Uterus (tissue), 4 donors: Measurements from ENCODE around the gene PPIP5K2. TPM values are rescaled to one million over a fixed set of nuclear protein-coding genes. Genes with fewer than 3 reads are reported as not detected.

Experiments used
- DNase-seq, 2 donors: peaks; one replicate each; pipeline ENCODE4 v3.0.0-alpha.2; 2019 to 2020
- H3K27ac ChIP-seq, 2 donors: fragments of 200-600 bp; sonication (generic); 1 replicate in 1 of 2; 2 replicates in 1 of 2; pipeline ENCODE4 v1.5.1; 2016 to 2018
- H3K27me3 ChIP-seq, 2 donors: fragments of 200-600 bp; sonication (generic); one replicate each; pipeline ENCODE4 v1.5.1; 2018 to 2019; ENCODE audit warnings: control low read depth in 1 of 2
- H3K36me3 ChIP-seq, 2 donors: fragments of 200-600 bp; sonication (generic); one replicate each; pipeline ENCODE4 v1.5.1; 2019; ENCODE audit warnings: control low read depth in 1 of 2
- H3K4me1 ChIP-seq, 2 donors: fragments of 200-600 bp; sonication (generic); one replicate each; pipeline ENCODE4 v1.5.1; 2018 to 2019; ENCODE audit warnings: control low read depth in 1 of 2
- H3K4me3 ChIP-seq, 2 donors: fragments of 200-600 bp; sonication (generic); 1 replicate in 1 of 2; 2 replicates in 1 of 2; pipeline ENCODE4 v1.5.1; 2018 to 2019; ENCODE audit warnings: mild to moderate bottlenecking in 1 of 2
- H3K9me3 ChIP-seq, 2 donors: fragments of 200-600 bp; sonication (generic); one replicate each; pipeline ENCODE4 v1.5.1; 2019; ENCODE audit warnings: control low read depth in 1 of 2
- CTCF ChIP-seq, 4 experiments: fragments of 200-600 bp in 2 of 4; fragments of 450-650 bp in 2 of 4; sonication (generic) in 2 of 4; IDR thresholded peaks; one replicate each; pipeline ENCODE4 v1.5.1; 2016 to 2019; ENCODE audit warnings: antibody characterized with exemption in 4 of 4, mild to moderate bottlenecking in 2 of 4, moderate library complexity in 1 of 4
- POLR2A ChIP-seq, 2 donors: fragments of 450-650 bp; IDR thresholded peaks; one replicate each; pipeline ENCODE4 v1.6.1; 2016; ENCODE audit warnings: antibody characterized with exemption in 2 of 2, mild to moderate bottlenecking in 1 of 2, moderate library complexity in 1 of 2
- intact Hi-C: fragments of 100-400 bp; cut with DNase I; formaldehyde crosslinking; loops from one replicate; pipeline ENCODE4 v1.15.1; 2023; ENCODE audit warnings: low total_unique reads
- total RNA-seq, 4 donors: library from RNA; depleted of rRNA in 3 of 4; stranded (reverse); fragments of >200 nt in 3 of 4; gene quantifications; one replicate each; pipeline versions ENCODE4 v1.1.0 to v1.2.4, GENCODE V29; 2014 to 2023
- donor health status: DM: yes; HTN: yes; CAD: no.

PPIP5K2 gene
- total RNA-seq, 4 donors from 2014 or later, result 31.5 to 120 (median 61.8) TPM

- intact Hi-C loops, result no loop called here
Observed at GRCh38 chr5:103249068-103249467, 129.0 kb downstream of the PPIP5K2 start.

GRCh38 chr5:103254921-103255320 is 134.8 kb downstream of the PPIP5K2 start:
- no peak for TF ChIP-seq POLR2A (IDR thresholded peaks at IDR 0.05)
- TF ChIP-seq CTCF (IDR thresholded peaks at IDR 0.05), result no peak
- Histone ChIP-seq H3K4me3 (no peak overlapping the region), H3K4me1 (no peaks in the 10 kb centered on the region), H3K27ac (no peak overlapping the region), H3K9me3 (no peaks in the 10 kb centered on the region), H3K27me3 (no peaks in the 10 kb centered on the region), H3K36me3 (no peaks in the 10 kb centered on the region)
- intact Hi-C loops, result no loop called here
- DNase-seq, result no peak

More at GRCh38 chr5:103249068-103249467, 129.0 kb downstream of the PPIP5K2 start:
- no peak overlapping the region for H3K4me3 ChIP-seq
- TF ChIP-seq POLR2A (IDR thresholded peaks at IDR 0.05) (no peak), CTCF (IDR thresholded peaks at IDR 0.05) (no peak)
- no peak overlapping the region for H3K27ac ChIP-seq
- H3K27me3 ChIP-seq, result no peaks in the 10 kb centered on the region
- H3K36me3 ChIP-seq, result no peaks in the 10 kb centered on the region
- no peak for DNase-seq
- H3K4me1 ChIP-seq, result no peaks in the 10 kb centered on the region
- no peaks in the 10 kb centered on the region for H3K9me3 ChIP-seq

GRCh38 chr5:103255691-103256090 is 135.6 kb downstream of the PPIP5K2 start:
- TF ChIP-seq POLR2A (IDR thresholded peaks at IDR 0.05), result no peak
- no peak for TF ChIP-seq CTCF (IDR thresholded peaks at IDR 0.05)
- Histone ChIP-seq H3K4me3 (no peak overlapping the region), H3K27me3 (no peaks in the 10 kb centered on the region), H3K4me1 (no peaks in the 10 kb centered on the region), H3K36me3 (no peaks in the 10 kb centered on the region), H3K27ac (no peak overlapping the region), H3K9me3 (no peaks in the 10 kb centered on the region)
- DNase-seq, result no peak
- intact Hi-C loops, result no loop called here

GRCh38 chr5:103256178-103256577 is 136.1 kb downstream of the PPIP5K2 start:
- Histone ChIP-seq H3K36me3 (no peaks in the 10 kb centered on the region), H3K4me1 (no peaks in the 10 kb centered on the region), H3K4me3 (no peak overlapping the region), H3K27ac (no peak overlapping the region), H3K27me3 (no peaks in the 10 kb centered on the region), H3K9me3 (no peaks in the 10 kb centered on the region)
- no peak for DNase-seq
- intact Hi-C loops, result no loop called here
- TF ChIP-seq POLR2A (IDR thresholded peaks at IDR 0.05) (no peak), CTCF (IDR thresholded peaks at IDR 0.05) (no peak)

- DNase-seq, result peak; percentile 94 to 96
- Histone ChIP-seq H3K4me3 (peak within 1 kb of the TSS; percentile 69 to 82), H3K36me3 (no peaks in the 10 kb centered on the region), H3K27me3 (no peaks in the 10 kb centered on the region), H3K27ac (peak within 1 kb of the TSS; percentile 78 to 85), H3K4me1 (no peaks in the 10 kb centered on the region), H3K9me3 (no peaks in the 10 kb centered on the region)
- TF ChIP-seq CTCF (IDR thresholded peaks at IDR 0.05) (peak in 3 of 4 experiments; percentile 3 to 14 (median 5)), POLR2A (IDR thresholded peaks at IDR 0.05) (peak; percentile 53 to 70)
- intact Hi-C loops, result no loop called here
Observed at GRCh38 chr5:103258368-103258956, 138.4 kb downstream of the PPIP5K2 start, which contains the start of gene MACIR. Gene MACIR (plus strand): TSS chr5:103258763. CDS start chr5:103275920, 17,157 bp downstream.
